DOHH2 (cell line): ENCODE measurements around the gene NUP37.

Experiments used
- EZH2phosphoT487 ChIP-seq: fragments of 200-600 bp; sonication (generic); IDR thresholded peaks from 2 replicates; pipeline ENCODE4 v1.6.1; 2017; ENCODE audit warnings: borderline replicate concordance, mild to moderate bottlenecking, antibody characterized with exemption, low read length, moderate library complexity, mixed read lengths
- TF ChIP-seq, protein P1 (sequence below): fragments of 200-600 bp; sonication (generic); IDR thresholded peaks from one replicate; pipeline ENCODE4 v1.5.1; 2014; ENCODE audit warnings: antibody characterized with exemption, mild to moderate bottlenecking, low read depth, low read length; ENCODE audit not compliant: poor library complexity, severe bottlenecking

DNA sequence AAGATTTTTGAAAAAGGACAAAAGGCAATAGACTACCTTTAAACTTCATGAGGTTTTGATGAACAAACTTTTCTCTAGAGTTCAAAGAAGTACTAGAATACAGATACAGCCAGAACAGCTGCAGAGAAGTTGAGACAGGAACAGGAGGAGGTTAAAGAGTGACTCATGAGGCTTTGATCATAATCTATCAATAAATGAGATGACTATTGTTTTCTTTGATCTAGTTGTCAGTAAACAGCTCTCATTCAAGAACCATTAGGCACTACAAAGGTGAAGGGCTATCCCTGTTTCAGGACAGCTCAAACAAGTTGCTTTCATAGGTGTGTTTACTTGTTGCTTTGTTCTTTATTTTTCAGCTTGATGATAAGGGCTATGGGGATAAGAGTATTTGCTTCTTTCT is 60.6 kb downstream of the NUP37 start:
- no peak for TF ChIP-seq EZH2phosphoT487
- TF ChIP-seq, protein P1, sequence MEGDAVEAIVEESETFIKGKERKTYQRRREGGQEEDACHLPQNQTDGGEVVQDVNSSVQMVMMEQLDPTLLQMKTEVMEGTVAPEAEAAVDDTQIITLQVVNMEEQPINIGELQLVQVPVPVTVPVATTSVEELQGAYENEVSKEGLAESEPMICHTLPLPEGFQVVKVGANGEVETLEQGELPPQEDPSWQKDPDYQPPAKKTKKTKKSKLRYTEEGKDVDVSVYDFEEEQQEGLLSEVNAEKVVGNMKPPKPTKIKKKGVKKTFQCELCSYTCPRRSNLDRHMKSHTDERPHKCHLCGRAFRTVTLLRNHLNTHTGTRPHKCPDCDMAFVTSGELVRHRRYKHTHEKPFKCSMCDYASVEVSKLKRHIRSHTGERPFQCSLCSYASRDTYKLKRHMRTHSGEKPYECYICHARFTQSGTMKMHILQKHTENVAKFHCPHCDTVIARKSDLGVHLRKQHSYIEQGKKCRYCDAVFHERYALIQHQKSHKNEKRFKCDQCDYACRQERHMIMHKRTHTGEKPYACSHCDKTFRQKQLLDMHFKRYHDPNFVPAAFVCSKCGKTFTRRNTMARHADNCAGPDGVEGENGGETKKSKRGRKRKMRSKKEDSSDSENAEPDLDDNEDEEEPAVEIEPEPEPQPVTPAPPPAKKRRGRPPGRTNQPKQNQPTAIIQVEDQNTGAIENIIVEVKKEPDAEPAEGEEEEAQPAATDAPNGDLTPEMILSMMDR, result no peak
